ENCODE data around the gene EN2.
"Not testable (repeated sequence)": the region's sequence is repeated elsewhere in the genome, so short reads cannot be mapped to it uniquely, and the experiment has no call there.

EN2 gene

GRCh38 chr7:155426543-155427410, 31.2 kb upstream of the EN2 start:
- no peak for DNase-seq

GRCh38 chr7:155427411-155428038, 30.4 kb upstream of the EN2 start:
- DNase-seq = no peak

GRCh38 chr7:155428171-155428834, 29.6 kb upstream of the EN2 start:
- DNase-seq = no peak

- no peak for DNase-seq
Observed at GRCh38 chr7:155429651-155430050, 28.3 kb upstream of the EN2 start.

GRCh38 chr7:155430606-155431005, 27.3 kb upstream of the EN2 start:
- DNase-seq = no peak

GRCh38 chr7:155431231-155431630, 26.7 kb upstream of the EN2 start:
- no peak for DNase-seq

GRCh38 chr7:155431711-155432110, 26.2 kb upstream of the EN2 start:
- DNase-seq = no peak

GRCh38 chr7:155435110-155435509, 22.8 kb upstream of the EN2 start:
- DNase-seq = no peak

GRCh38 chr7:155437836-155438235, 20.1 kb upstream of the EN2 start:
- DNase-seq = no peak

- no peak for DNase-seq
Observed at GRCh38 chr7:155438777-155439176, 19.2 kb upstream of the EN2 start.

GRCh38 chr7:155439311-155440017, 18.5 kb upstream of the EN2 start:
- DNase-seq = no peak

GRCh38 chr7:155440018-155440410, 17.9 kb upstream of the EN2 start:
- DNase-seq = no peak

GRCh38 chr7:155441856-155442255, 16.1 kb upstream of the EN2 start:
- no peak for DNase-seq

- DNase-seq = no peak
Observed at GRCh38 chr7:155444746-155445145, 13.2 kb upstream of the EN2 start.

- not testable (repeated sequence) for DNase-seq
Observed at GRCh38 chr7:155445606-155446005, 12.3 kb upstream of the EN2 start.

- DNase-seq = no peak
Observed at GRCh38 chr7:155447603-155448002, 10.3 kb upstream of the EN2 start.

GRCh38 chr7:155448632-155449007, 9.3 kb upstream of the EN2 start:
- DNase-seq = no peak

- no peak for DNase-seq
Observed at GRCh38 chr7:155449008-155449868, 8.7 kb upstream of the EN2 start.

GRCh38 chr7:155449869-155450557, 7.9 kb upstream of the EN2 start:
- no peak for DNase-seq

- no peak for DNase-seq
Observed at GRCh38 chr7:155450558-155450969, 7.4 kb upstream of the EN2 start.

- no peak for DNase-seq
Observed at GRCh38 chr7:155450970-155451801, 6.7 kb upstream of the EN2 start.
